ENCODE results near the gene SEMA5A.

Gene SEMA5A

GRCh38 chr5:9035346-9035745 lies 510.5 kb downstream of the SEMA5A start:
- Mint-ChIP-seq H3K4me1 (no peaks in the 10 kb centered on the region), H3K9me3 (no peaks in the 10 kb centered on the region), H3K27me3 (ENCODE audit: low read depth, poor library complexity) (peaks cover 3% of the 10 kb centered on the region), H3K4me3 (no peak overlapping the region), H3K27ac (no peak overlapping the region), H3K36me3 (ENCODE audit: low read depth) (peaks cover 6% of the 10 kb centered on the region)
- TF ChIP-seq CTCF (IDR thresholded peaks at IDR 0.05): no peak
- DNase-seq: no peak

DNA sequence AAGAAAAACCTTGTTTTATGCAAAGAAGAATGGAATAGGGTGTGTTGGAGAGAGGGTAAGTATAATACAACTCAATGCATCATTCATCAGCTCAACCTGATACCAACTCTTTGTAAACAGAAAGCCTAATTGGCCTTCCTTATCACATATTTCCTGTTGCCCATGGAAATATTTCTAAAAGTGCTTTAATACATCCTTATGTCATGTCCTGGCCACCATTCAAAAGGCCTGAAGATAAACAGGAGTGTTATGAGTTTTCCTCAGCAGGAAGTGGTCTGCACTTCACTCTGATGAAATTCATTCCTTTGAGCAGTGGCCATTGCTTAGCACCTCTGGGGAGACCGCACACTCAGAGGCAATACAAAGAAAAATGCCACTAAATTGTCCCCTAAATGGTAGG lies 511.2 kb downstream of the SEMA5A start:
- Mint-ChIP-seq H3K4me1 (no peaks in the 10 kb centered on the region), H3K36me3 (ENCODE audit: low read depth) (no peaks in the 10 kb centered on the region)
- no peak for DNase-seq

GRCh38 chr5:9033524-9033923 lies 512.4 kb downstream of the SEMA5A start:
- no peaks in the 10 kb centered on the region for H3K27me3 Mint-ChIP-seq (ENCODE audit: low read depth, poor library complexity)
- no peak for DNase-seq
- no peaks in the 10 kb centered on the region for H3K9me3 Mint-ChIP-seq
- TF ChIP-seq CTCF (IDR thresholded peaks at IDR 0.05): no peak
- no peak overlapping the region for H3K27ac Mint-ChIP-seq
- no peaks in the 10 kb centered on the region for H3K36me3 Mint-ChIP-seq (ENCODE audit: low read depth)
- H3K4me1 Mint-ChIP-seq: no peaks in the 10 kb centered on the region
- H3K4me3 Mint-ChIP-seq: no peak overlapping the region

More for the DNA sequence above, 511.2 kb downstream of the SEMA5A start:
- Mint-ChIP-seq H3K27ac (no peak overlapping the region), H3K4me3 (no peak overlapping the region), H3K27me3 (ENCODE audit: low read depth, poor library complexity) (peaks cover 3% of the 10 kb centered on the region), H3K9me3 (no peaks in the 10 kb centered on the region)
- TF ChIP-seq CTCF (IDR thresholded peaks at IDR 0.05): no peak

DNA sequence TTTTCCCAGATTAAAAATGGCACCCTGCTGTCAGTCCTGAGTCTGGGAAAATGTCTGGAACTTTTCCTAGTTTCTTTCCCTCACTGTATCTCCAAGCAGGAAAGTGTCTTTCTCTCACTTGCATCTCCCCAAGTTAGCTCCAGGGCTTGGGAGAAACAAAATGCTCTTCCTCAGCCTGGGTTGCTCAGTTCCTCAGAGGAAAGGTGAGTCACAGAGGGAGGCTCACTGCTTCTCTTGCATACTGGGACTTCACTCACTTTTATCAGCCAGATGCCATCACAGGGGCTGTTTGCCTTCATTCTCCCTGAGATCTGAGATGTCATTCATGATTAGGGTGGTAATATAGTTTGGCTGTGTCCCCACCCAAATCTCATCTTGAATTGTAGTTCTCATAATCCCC lies 519.9 kb downstream of the SEMA5A start:
- Mint-ChIP-seq H3K4me3 (no peak overlapping the region), H3K27me3 (ENCODE audit: low read depth, poor library complexity) (no peaks in the 10 kb centered on the region), H3K9me3 (peaks cover 67% of the 10 kb centered on the region), H3K4me1 (no peaks in the 10 kb centered on the region), H3K36me3 (ENCODE audit: low read depth) (no peaks in the 10 kb centered on the region), H3K27ac (no peak overlapping the region)
- no peak for DNase-seq
- no peak for TF ChIP-seq CTCF (IDR thresholded peaks at IDR 0.05)

DNA sequence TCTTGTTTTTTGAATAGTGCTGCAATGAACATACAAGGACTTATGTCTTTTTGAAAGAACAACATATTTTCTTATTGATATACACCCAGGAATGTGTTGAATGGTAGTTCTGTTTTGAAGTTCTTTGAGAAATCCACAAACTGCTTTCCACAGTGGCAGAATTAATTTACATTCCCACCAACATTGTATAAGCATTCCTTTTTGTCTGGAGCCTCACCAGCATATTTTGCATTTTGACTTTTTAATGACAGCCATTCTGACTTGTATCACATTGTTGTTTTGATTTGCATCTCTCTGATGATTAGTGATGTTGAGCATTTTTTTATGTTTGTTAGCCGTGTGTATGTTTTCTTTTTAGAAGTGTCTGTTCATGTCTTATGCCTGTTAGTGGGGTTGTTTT lies 524.9 kb downstream of the SEMA5A start:
- Mint-ChIP-seq H3K27ac (no peak overlapping the region), H3K36me3 (ENCODE audit: low read depth) (no peaks in the 10 kb centered on the region), H3K27me3 (ENCODE audit: low read depth, poor library complexity) (no peaks in the 10 kb centered on the region), H3K4me1 (no peaks in the 10 kb centered on the region), H3K4me3 (no peak overlapping the region), H3K9me3 (peaks cover 52% of the 10 kb centered on the region)
- DNase-seq: no peak
- no peak for TF ChIP-seq CTCF (IDR thresholded peaks at IDR 0.05)

GRCh38 chr5:9015937-9016270 lies 530.0 kb downstream of the SEMA5A start:
- no peaks in the 10 kb centered on the region for H3K36me3 Mint-ChIP-seq (ENCODE audit: low read depth)
- H3K27me3 Mint-ChIP-seq (ENCODE audit: low read depth, poor library complexity): no peaks in the 10 kb centered on the region
- no peak for DNase-seq
- H3K4me3 Mint-ChIP-seq: no peak overlapping the region
- H3K9me3 Mint-ChIP-seq: peaks cover 3% of the 10 kb centered on the region
- H3K4me1 Mint-ChIP-seq: no peaks in the 10 kb centered on the region
- TF ChIP-seq CTCF (IDR thresholded peaks at IDR 0.05): no peak
- no peak overlapping the region for H3K27ac Mint-ChIP-seq

Measured in nephron progenitor cell (in vitro differentiated cells).